SK-N-SH (cell line): Measurements from ENCODE around the gene UCMA. TPM values are rescaled to one million over a fixed set of nuclear protein-coding genes. Genes with fewer than 3 reads are reported as not detected.

Experiments
- CTCF ChIA-PET: fragments of 300-600, 350-600 bp; formaldehyde crosslinking; extraction: SDS; loops from one replicate; lab custom pipeline; 2021; lab: Yijun Ruan, JAX
- POLR2A ChIA-PET: fragments of 350-600 bp; sonication (Branson Sonifier 250); formaldehyde crosslinking; extraction: SDS; loops from one replicate; lab custom pipeline; 2020; ENCODE audit warnings: antibody characterized with exemption, inconsistent platforms; lab: Yijun Ruan, JAX
- DNase-seq: peaks from one replicate; pipeline ENCODE4 v3.0.0; 2012
- H2AFZ ChIP-seq: fragments of 200-600 bp; sonication (generic); 2 replicates; pipeline ENCODE4 v1.8.1; 2016; ENCODE audit warnings: antibody characterized with exemption, mild to moderate bottlenecking, low read depth
- H3F3A ChIP-seq: fragments of 200-600 bp; sonication (generic); replicated peaks from 2 replicates; pipeline ENCODE3; 2016; ENCODE audit warnings: antibody characterized with exemption, mild to moderate bottlenecking; ENCODE audit not compliant: insufficient read depth
- H3K27ac ChIP-seq, 2 experiments: fragments of 200-500 bp in 1 of 2; fragments of 200-600 bp in 1 of 2; sonication (Bioruptor generic) in 1 of 2; sonication (generic), shearing (Covaris generic) in 1 of 2; 2 replicates each; pipeline versions ENCODE4 v1.5.1 to v1.6.1; 2014 to 2016; ENCODE audit warnings: low read depth in 2 of 2, inconsistent platforms in 1 of 2, low read length in 1 of 2, mild to moderate bottlenecking in 1 of 2, mixed read lengths in 1 of 2
- H3K27me3 ChIP-seq: fragments of 200-600 bp; sonication (generic), shearing (Covaris generic); 2 replicates; pipeline ENCODE4 v1.6.1; 2016; ENCODE audit warnings: mixed run types; ENCODE audit not compliant: insufficient read depth
- H3K36me3 ChIP-seq, 2 experiments: fragments of 200-500 bp in 1 of 2; fragments of 200-600 bp in 1 of 2; sonication (Bioruptor generic) in 1 of 2; sonication (generic) in 1 of 2; replicated peaks in 1 of 2; 2 replicates each; pipeline versions ENCODE3 to v1.5.1; 2014 to 2016; ENCODE audit warnings: low read length in 1 of 2, mild to moderate bottlenecking in 1 of 2; ENCODE audit not compliant: insufficient read depth in 2 of 2, control insufficient read depth in 1 of 2
- H3K4me1 ChIP-seq, 2 experiments: fragments of 200-500 bp in 1 of 2; fragments of 200-600 bp in 1 of 2; sonication (Bioruptor generic) in 1 of 2; sonication (generic), shearing (Covaris generic) in 1 of 2; 2 replicates each; pipeline versions ENCODE4 v1.5.1 to v1.6.1; 2014 to 2016; ENCODE audit warnings: low read depth in 1 of 2, low read length in 1 of 2, mixed run types in 1 of 2; ENCODE audit not compliant: insufficient read depth in 2 of 2, control insufficient read depth in 1 of 2
- H3K4me2 ChIP-seq: fragments of 200-600 bp; sonication (generic), shearing (Covaris generic); 2 replicates; pipeline ENCODE4 v1.6.1; 2017; ENCODE audit warnings: mixed run types
- H3K4me3 ChIP-seq, 2 experiments: fragments of 200-500 bp in 1 of 2; fragments of 200-600 bp in 1 of 2; sonication (Bioruptor generic) in 1 of 2; sonication (generic), shearing (Covaris generic) in 1 of 2; 2 replicates each; pipeline versions ENCODE4 v1.5.1 to v1.8.1; 2014 to 2016; ENCODE audit warnings: low read depth in 2 of 2, inconsistent platforms in 1 of 2, low read length in 1 of 2, mild to moderate bottlenecking in 1 of 2, mixed read lengths in 1 of 2, moderate library complexity in 1 of 2
- H3K79me2 ChIP-seq: fragments of 200-600 bp; sonication (generic); 2 replicates; pipeline ENCODE4 v1.8.1; 2017; ENCODE audit warnings: mild to moderate bottlenecking; ENCODE audit not compliant: insufficient read depth
- H3K9ac ChIP-seq: fragments of 200-600 bp; sonication (generic); 2 replicates; pipeline ENCODE4 v1.6.1; 2017; ENCODE audit warnings: mixed run types
- H3K9me2 ChIP-seq: fragments of 200-600 bp; sonication (generic); 2 replicates; pipeline ENCODE4 v1.6.1; 2017; ENCODE audit warnings: mixed run types
- H3K9me3 ChIP-seq: fragments of 200-600 bp; sonication (generic); 2 replicates; pipeline ENCODE4 v1.6.1; 2017; ENCODE audit warnings: mixed run types, mild to moderate bottlenecking, moderate library complexity
- H4K20me1 ChIP-seq: fragments of 200-600 bp; sonication (generic); 2 replicates; pipeline ENCODE4 v1.6.1; 2017; ENCODE audit warnings: mild to moderate bottlenecking, mixed run types; ENCODE audit not compliant: insufficient read depth
- ELF1 ChIP-seq: IDR thresholded peaks from 2 replicates; pipeline ENCODE4 v1.4.0; 2012
- FOXJ3 ChIP-seq: sonication (generic); formaldehyde crosslinking; IDR thresholded peaks from 2 replicates; pipeline ENCODE4 v1.5.1; 2020; ENCODE audit warnings: mild to moderate bottlenecking, missing genetic modification reagents
- FOXM1 ChIP-seq: IDR thresholded peaks from 2 replicates; pipeline ENCODE4 v1.4.0; 2012; ENCODE audit warnings: low read depth, mild to moderate bottlenecking
- SIN3A ChIP-seq: IDR thresholded peaks from 2 replicates; pipeline ENCODE4 v1.6.1; 2012; ENCODE audit warnings: low read depth, mild to moderate bottlenecking, low read length, moderate library complexity, borderline replicate concordance
- TAF1 ChIP-seq: IDR thresholded peaks from 2 replicates; pipeline ENCODE4 v1.6.1; 2012; ENCODE audit warnings: low read depth, mild to moderate bottlenecking, low read length, moderate library complexity, borderline replicate concordance
- TEAD4 ChIP-seq: IDR thresholded peaks from 2 replicates; pipeline ENCODE4 v1.4.0; 2012; ENCODE audit warnings: mild to moderate bottlenecking, borderline replicate concordance; ENCODE audit not compliant: insufficient read depth
- YY1 ChIP-seq: IDR thresholded peaks from 2 replicates; pipeline ENCODE4 v1.4.0; 2012; ENCODE audit warnings: low read depth, mild to moderate bottlenecking
- WGBS: methylation state at CpG from one replicate; pipeline ENCODE4 v1.1.6; 2017; ENCODE audit warnings: low lambda C conversion rate; 5-methylcytosine and 5-hydroxymethylcytosine counted together
- polyA plus RNA-seq, 3 experiments: library from polyadenylated mRNA; depleted of rRNA; stranded (reverse); fragments of >200 nt; gene quantifications; 2 replicates each; pipeline ENCODE4 v1.2.3, GENCODE V29; 2012
- TF ChIP-seq, protein P1 (sequence below): fragments of 150-350 bp; IDR thresholded peaks from 2 replicates; pipeline ENCODE4 v1.6.1; 2017; ENCODE audit warnings: antibody characterized with exemption, low read length, low read depth, borderline replicate concordance
- TF ChIP-seq, protein P2 (sequence below): fragments of 150-350 bp; IDR thresholded peaks from 2 replicates; pipeline ENCODE4 v1.6.1; 2016; ENCODE audit warnings: mild to moderate bottlenecking, low read depth, low read length
- TF ChIP-seq, protein P3 (sequence below): fragments of 200-600 bp; sonication (generic); IDR thresholded peaks from 2 replicates; pipeline ENCODE4 v1.6.1; 2017; ENCODE audit warnings: antibody characterized with exemption, mild to moderate bottlenecking, moderate library complexity
- TF ChIP-seq, protein P4 (sequence below): IDR thresholded peaks from 2 replicates; pipeline ENCODE4 v1.6.1; 2012; ENCODE audit warnings: mild to moderate bottlenecking, low read depth, low read length, moderate library complexity

Gene UCMA
- polyA plus RNA-seq, 1 of the 3 experiments (the other 2 are of a cell fraction) = not detected

DNA sequence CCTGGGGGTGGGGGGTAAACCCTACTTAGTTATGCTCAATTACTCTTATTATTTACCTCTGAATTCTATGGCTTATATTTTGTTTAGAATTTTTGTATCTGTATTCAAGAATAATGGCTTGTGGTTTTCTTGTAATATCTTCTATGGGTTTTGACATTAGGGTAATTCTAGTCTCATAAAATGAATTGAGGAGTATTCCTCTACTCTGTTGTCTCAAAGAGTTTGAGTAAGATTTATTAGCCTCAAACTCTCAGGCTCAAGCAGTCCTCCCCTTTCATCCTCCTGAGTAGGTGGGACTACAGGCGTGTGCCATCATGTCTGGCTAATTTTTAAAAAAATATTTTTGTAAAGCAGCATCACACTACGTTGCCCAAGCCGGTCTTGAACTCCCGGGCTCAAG lies 19.6 kb upstream of the UCMA start:
- H3K4me1 ChIP-seq = no peaks in the 10 kb centered on the region
- TF ChIP-seq, protein P1, sequence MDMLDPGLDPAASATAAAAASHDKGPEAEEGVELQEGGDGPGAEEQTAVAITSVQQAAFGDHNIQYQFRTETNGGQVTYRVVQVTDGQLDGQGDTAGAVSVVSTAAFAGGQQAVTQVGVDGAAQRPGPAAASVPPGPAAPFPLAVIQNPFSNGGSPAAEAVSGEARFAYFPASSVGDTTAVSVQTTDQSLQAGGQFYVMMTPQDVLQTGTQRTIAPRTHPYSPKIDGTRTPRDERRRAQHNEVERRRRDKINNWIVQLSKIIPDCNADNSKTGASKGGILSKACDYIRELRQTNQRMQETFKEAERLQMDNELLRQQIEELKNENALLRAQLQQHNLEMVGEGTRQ = no peak
- TF ChIP-seq, protein P2, sequence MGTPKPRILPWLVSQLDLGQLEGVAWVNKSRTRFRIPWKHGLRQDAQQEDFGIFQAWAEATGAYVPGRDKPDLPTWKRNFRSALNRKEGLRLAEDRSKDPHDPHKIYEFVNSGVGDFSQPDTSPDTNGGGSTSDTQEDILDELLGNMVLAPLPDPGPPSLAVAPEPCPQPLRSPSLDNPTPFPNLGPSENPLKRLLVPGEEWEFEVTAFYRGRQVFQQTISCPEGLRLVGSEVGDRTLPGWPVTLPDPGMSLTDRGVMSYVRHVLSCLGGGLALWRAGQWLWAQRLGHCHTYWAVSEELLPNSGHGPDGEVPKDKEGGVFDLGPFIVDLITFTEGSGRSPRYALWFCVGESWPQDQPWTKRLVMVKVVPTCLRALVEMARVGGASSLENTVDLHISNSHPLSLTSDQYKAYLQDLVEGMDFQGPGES = no peak
- TF ChIP-seq SIN3A = no peak
- TF ChIP-seq TEAD4 = no peak
- no peak for TF ChIP-seq FOXM1
- no peak for TF ChIP-seq YY1
- TF ChIP-seq ELF1 = no peak
- TF ChIP-seq, protein P3, sequence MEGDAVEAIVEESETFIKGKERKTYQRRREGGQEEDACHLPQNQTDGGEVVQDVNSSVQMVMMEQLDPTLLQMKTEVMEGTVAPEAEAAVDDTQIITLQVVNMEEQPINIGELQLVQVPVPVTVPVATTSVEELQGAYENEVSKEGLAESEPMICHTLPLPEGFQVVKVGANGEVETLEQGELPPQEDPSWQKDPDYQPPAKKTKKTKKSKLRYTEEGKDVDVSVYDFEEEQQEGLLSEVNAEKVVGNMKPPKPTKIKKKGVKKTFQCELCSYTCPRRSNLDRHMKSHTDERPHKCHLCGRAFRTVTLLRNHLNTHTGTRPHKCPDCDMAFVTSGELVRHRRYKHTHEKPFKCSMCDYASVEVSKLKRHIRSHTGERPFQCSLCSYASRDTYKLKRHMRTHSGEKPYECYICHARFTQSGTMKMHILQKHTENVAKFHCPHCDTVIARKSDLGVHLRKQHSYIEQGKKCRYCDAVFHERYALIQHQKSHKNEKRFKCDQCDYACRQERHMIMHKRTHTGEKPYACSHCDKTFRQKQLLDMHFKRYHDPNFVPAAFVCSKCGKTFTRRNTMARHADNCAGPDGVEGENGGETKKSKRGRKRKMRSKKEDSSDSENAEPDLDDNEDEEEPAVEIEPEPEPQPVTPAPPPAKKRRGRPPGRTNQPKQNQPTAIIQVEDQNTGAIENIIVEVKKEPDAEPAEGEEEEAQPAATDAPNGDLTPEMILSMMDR = no peak
- TF ChIP-seq FOXJ3 (CRISPR knock-in tag) = no peak
- no peak for TF ChIP-seq TAF1
- TF ChIP-seq, all 33 proteins: peak for 0
- Histone ChIP-seq H3K27me3 (no peaks in the 10 kb centered on the region), H2AFZ (no peak overlapping the region), H3K9me3 (no peaks in the 10 kb centered on the region), H3K27ac (no peak overlapping the region), H4K20me1 (no peaks in the 10 kb centered on the region), H3K79me2 (no peaks in the 10 kb centered on the region), H3K9ac (no peak overlapping the region), H3F3A (no peaks in the 10 kb centered on the region), H3K36me3 (no peaks in the 10 kb centered on the region), H3K4me2 (no peak overlapping the region), H3K9me2 (no peaks in the 10 kb centered on the region), H3K4me3 (no peak overlapping the region)
- ChIA-PET CTCF (no interaction called here), POLR2A (no interaction called here)
- WGBS = 69% methylated on average over 4 of the region's 4 CpGs
- DNase-seq = no peak

DNA sequence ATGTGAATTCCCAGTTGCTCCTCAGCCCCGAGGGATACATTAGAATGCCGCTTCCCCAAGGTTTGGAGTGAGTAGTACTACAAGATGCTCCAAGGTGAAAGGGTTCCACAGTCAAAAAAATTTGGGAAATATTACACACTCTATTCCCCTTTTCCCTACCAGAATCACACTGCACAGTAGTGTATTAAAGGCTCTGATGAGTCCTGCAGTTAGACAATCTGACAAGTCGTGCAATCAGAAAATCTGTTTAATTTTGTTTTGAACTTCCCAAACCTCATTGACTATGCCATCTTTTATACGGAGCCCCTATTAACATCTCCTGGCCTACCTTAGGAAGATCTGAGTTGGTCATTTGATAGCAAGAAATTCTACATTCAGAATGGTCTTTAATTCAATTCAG lies 13.6 kb upstream of the UCMA start:
- Histone ChIP-seq H3K9ac (no peak overlapping the region), H3K4me3 (no peak overlapping the region), H3K79me2 (no peaks in the 10 kb centered on the region), H3K36me3 (no peaks in the 10 kb centered on the region), H3K27me3 (no peaks in the 10 kb centered on the region), H3K4me2 (no peak overlapping the region)
- POLR2A ChIA-PET = no interaction called here
- WGBS = 71% methylated on average over 4 of the region's 4 CpGs
- CTCF ChIA-PET = no interaction called here
- TF ChIP-seq, protein P4, sequence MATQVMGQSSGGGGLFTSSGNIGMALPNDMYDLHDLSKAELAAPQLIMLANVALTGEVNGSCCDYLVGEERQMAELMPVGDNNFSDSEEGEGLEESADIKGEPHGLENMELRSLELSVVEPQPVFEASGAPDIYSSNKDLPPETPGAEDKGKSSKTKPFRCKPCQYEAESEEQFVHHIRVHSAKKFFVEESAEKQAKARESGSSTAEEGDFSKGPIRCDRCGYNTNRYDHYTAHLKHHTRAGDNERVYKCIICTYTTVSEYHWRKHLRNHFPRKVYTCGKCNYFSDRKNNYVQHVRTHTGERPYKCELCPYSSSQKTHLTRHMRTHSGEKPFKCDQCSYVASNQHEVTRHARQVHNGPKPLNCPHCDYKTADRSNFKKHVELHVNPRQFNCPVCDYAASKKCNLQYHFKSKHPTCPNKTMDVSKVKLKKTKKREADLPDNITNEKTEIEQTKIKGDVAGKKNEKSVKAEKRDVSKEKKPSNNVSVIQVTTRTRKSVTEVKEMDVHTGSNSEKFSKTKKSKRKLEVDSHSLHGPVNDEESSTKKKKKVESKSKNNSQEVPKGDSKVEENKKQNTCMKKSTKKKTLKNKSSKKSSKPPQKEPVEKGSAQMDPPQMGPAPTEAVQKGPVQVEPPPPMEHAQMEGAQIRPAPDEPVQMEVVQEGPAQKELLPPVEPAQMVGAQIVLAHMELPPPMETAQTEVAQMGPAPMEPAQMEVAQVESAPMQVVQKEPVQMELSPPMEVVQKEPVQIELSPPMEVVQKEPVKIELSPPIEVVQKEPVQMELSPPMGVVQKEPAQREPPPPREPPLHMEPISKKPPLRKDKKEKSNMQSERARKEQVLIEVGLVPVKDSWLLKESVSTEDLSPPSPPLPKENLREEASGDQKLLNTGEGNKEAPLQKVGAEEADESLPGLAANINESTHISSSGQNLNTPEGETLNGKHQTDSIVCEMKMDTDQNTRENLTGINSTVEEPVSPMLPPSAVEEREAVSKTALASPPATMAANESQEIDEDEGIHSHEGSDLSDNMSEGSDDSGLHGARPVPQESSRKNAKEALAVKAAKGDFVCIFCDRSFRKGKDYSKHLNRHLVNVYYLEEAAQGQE = no peak
- TF ChIP-seq, all 33 proteins: peak for 0
- DNase-seq = no peak
- no peaks in the 10 kb centered on the region for H3K4me1 ChIP-seq
- H3F3A ChIP-seq = no peaks in the 10 kb centered on the region
- no peak overlapping the region for H3K27ac ChIP-seq
- no peaks in the 10 kb centered on the region for H4K20me1 ChIP-seq
- H2AFZ ChIP-seq = no peak overlapping the region
- no peaks in the 10 kb centered on the region for H3K9me2 ChIP-seq
- H3K9me3 ChIP-seq = no peaks in the 10 kb centered on the region
